CD4-positive, alpha-beta T cell treated with Interleukin-15 for 4 hours (primary cell): Measurements from ENCODE around the gene RSPO3.

Source experiments
- DNase-seq: peaks from one replicate; pipeline ENCODE4 v3.0.0-alpha.2; 2020; ENCODE audit warnings: low spot score

The RSPO3 gene

GRCh38 chr6:127111526-127111925, 6.9 kb upstream of the RSPO3 start:
- no peak for DNase-seq

GRCh38 chr6:127114214-127114760, 4.2 kb upstream of the RSPO3 start:
- DNase-seq, result no peak

DNA sequence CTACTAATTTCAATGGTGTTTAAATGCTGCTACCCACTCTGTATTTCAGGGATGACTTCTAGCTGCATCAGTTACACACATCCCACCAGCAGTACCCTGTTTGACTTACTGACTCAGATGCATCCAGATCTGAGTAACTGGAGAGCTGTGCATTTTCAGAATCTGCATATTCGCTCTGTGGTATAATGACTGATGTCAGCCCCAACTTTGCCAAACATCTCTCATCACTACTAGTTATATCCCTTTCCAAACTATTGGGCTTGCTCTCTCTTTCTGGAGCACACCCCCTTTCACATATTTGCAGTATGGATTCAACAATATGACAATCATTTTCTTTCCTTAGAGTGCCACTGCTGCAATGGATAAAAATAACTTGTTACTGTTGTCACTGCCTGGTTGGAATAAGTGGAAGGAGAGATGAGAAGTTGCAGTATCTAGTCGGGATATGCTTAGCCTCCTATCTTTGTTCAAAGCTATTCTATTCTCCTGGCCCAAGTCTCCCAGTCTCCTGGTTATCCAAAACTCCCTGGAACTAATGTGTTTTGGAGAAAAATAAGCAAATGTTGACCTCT, 3.3 kb upstream of the RSPO3 start:
- DNase-seq, result no peak

DNA sequence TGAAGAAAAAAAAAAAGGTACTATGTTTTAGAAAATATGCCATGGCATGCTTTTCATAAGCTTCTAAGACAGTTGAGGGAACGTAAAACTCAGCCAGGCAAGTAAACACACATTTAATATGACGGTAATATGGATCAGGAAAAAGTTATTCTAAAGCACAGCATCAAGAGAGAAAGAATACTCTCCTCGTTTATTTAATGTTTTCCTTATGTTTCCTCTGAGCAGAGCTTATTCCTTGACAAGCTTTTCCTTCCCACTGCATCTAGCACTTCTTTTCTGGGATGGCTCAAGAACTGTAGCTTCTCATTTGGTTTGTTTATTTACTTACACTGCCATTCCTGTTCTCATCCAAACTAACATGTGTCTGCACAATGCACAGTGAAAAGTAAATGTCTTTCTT, 2.7 kb upstream of the RSPO3 start:
- no peak for DNase-seq

DNA sequence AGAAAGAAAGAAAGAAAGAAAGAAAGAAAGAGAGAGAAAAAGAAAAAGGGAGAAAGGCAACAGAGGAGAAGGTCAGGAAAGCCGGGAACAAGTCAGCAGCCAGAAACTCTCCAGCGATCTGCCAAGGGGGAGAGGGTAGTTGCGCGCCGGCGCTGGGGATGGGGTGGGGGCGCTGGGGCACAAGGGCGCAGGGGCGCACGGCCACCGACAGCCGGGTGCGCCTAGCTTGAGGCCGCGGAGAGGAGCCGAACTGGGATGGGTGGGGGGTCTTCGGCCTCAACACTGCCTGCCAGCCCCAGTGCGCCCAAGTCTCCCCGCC, 533 bp upstream of the RSPO3 start:
- no peak for DNase-seq

GRCh38 chr6:127119102-127120022, 891 bp downstream of the RSPO3 start:
- no peak for DNase-seq

GRCh38 chr6:127120023-127120786, 1.7 kb downstream of the RSPO3 start:
- DNase-seq, result no peak

DNA sequence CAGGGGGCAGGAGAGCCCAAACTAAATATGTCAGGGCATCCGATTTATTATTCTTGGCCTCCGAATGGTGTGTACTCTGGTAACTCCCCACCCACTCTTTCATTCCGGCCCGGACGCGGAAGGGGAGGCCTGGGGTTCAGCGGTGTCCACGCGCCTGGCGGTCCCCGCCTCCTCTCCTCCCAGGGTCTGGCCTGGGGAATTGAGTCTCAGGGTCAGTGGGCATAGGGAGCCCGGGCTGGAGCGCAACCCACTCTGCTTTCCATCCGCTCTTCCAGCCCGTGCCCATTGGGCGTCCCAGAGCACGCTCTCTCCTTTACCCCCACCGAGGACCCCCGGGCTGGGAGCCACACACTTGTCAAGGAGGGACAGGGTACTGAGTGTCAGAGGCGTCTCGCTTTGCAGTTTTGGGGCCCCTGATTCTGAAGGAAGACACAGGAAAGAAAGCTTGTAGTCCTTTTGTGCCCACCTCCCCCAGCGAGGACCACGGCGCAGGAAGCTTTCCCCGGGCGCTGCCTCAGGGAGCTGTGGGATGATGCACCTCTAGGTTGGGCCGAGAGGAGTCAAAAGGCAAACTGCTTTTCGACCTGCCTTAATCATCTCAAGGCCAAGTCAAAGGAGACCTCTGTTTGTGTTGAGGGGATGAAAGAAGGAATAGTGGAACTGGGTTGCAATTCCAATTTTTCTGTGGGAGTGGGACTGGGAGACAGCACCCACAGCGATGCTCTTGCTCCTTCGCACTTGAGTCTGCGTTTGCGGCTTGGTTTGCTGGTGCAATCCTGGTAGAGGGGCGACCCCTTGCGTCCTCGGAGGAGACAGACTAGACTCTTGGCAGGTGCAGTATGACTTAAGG, 2.5 kb downstream of the RSPO3 start:
- peak; percentile 38 for DNase-seq

GRCh38 chr6:127121637-127121960, 3.1 kb downstream of the RSPO3 start:
- no peak for DNase-seq

DNA sequence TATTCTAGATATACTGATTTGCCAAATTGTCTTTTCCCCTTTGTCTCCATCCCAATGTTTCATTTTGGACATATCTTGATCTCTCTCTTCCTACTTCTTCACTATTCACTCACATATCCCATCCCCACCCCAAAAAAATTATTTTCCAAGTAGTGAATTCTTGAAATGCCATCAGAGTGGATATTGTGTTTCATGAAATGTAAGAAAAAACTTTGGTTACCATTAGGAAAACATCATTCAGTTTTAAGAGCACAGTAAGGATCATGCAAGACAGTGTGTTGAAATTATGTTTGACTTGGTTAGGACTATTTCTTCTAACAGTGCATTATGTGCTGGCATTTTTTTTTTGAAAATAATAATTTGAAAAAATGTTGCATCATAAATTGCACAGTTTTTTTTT, 5.7 kb downstream of the RSPO3 start:
- DNase-seq, result no peak

DNA sequence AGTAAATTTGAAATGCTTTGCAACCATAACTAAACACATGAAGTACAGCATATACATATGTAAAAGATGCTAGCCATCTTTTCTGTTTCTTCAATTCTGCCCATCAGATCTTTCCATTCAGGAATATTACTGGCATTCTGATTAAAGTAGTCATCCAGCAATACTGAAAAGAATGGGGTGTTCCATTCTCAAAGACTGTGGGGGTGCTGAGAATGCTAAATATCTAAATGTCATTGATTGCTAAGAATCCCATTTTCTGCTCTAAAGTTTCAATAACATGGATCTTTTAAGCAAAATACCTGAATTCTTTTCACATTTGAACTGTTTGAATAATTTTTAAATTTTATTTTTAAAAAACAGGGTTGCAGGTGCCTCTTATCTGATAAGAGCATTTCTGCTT, 6.2 kb downstream of the RSPO3 start:
- no peak for DNase-seq

GRCh38 chr6:127128066-127128465, 9.6 kb downstream of the RSPO3 start:
- DNase-seq, result no peak

GRCh38 chr6:127129251-127129650, 10.8 kb downstream of the RSPO3 start:
- DNase-seq, result no peak

- no peak for DNase-seq
Observed at GRCh38 chr6:127131275-127131674, 12.8 kb downstream of the RSPO3 start.

DNA sequence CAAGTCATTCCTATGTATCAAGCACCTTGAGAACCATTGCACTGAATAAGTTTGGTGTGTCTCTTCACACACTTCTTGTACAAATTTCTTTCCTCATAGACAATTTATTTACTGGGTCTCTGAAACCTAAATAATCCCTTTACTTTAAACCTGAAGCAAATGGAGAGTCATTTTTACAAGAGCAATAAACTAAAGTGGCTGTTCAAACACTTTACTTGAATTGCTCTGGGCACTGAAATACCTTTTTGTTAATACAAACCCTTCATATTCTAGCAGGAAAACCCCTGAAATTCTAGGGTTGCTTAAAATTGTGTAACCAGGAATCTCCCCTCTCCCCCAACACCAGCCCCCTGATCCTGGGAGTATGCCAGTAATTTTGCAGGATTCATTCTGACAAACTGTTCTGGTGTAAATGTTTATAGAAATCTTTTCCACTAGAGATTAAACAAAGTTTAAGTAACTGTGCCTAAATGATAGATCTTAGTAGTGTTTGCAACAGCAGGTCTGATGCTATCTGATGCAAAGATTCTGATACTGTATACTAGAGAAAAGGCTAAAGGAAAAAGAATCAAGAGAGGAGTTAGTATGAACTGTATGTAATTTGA, 13.4 kb downstream of the RSPO3 start:
- no peak for DNase-seq

GRCh38 chr6:127134136-127134535, 15.7 kb downstream of the RSPO3 start:
- no peak for DNase-seq

DNA sequence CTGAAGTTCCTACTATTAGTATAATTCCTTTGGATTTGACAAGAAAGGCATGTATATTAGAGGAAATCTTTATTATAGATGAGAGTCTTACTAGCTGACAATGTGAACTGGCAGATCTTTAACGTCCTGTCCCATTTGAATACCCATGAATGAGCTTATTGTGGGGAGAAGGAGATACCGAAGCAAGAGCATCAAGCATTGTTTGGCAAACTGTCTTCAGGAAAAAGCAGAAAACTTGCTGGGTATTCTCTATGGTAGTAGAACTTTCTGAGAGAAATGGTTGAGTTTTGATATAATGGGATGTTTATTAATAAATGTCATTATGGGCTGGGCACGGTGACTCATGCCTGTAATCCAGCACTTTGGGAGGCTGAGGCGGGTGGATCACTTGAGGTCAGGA, 18.3 kb downstream of the RSPO3 start:
- DNase-seq, result no peak

- DNase-seq, result no peak
Observed at GRCh38 chr6:127146932-127147331, 28.5 kb downstream of the RSPO3 start.

GRCh38 chr6:127147534-127147933, 29.1 kb downstream of the RSPO3 start:
- no peak for DNase-seq

DNA sequence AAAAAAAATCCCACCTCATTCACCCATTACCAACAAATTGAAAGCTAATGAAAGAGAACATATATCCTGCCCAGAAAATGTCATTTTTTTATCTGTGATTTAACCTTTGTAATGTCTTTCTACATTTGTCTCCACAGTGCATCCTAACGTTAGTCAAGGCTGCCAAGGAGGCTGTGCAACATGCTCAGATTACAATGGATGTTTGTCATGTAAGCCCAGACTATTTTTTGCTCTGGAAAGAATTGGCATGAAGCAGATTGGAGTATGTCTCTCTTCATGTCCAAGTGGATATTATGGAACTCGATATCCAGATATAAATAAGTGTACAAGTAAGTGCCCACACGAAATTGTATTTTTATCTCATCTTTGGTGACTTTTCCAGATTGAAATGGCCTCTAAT, 30.0 kb downstream of the RSPO3 start:
- no peak for DNase-seq

GRCh38 chr6:127154509-127154908, 36.0 kb downstream of the RSPO3 start:
- DNase-seq, result no peak

- DNase-seq, result no peak
Observed at GRCh38 chr6:127160484-127160883, 42.0 kb downstream of the RSPO3 start.
